H9 (cell line): ENCODE data around the gene FZD2. TPM values are rescaled to one million over a fixed set of nuclear protein-coding genes. Genes with fewer than 3 reads are reported as not detected.

Experiments
- DNase-seq: peaks from one replicate; pipeline ENCODE4 v3.0.0-alpha.2; 2017
- H2AFZ ChIP-seq: one replicate; pipeline ENCODE4 v1.6.1; 2013; ENCODE audit warnings: mild to moderate bottlenecking, low read length, control low read depth, moderate library complexity
- H2AK5ac ChIP-seq: 2 replicates; pipeline ENCODE4 v1.6.1; 2013; ENCODE audit warnings: low read length, control low read depth, mixed read lengths; ENCODE audit not compliant: insufficient read length
- H2BK120ac ChIP-seq: one replicate; pipeline ENCODE4 v1.6.1; 2013; ENCODE audit warnings: low read depth, mild to moderate bottlenecking, low read length, control low read depth, inconsistent platforms; ENCODE audit not compliant: poor library complexity, severe bottlenecking
- H2BK12ac ChIP-seq: 2 replicates; pipeline ENCODE4 v1.6.1; 2013; ENCODE audit warnings: low read length, control low read depth, mixed read lengths, low read depth; ENCODE audit not compliant: insufficient read length
- H2BK15ac ChIP-seq: 2 replicates; pipeline ENCODE4 v1.6.1; 2013; ENCODE audit warnings: low read depth, low read length, control low read depth
- H2BK20ac ChIP-seq: one replicate; pipeline ENCODE4 v1.6.1; 2013; ENCODE audit warnings: low read depth, mild to moderate bottlenecking, low read length, control low read depth, inconsistent platforms; ENCODE audit not compliant: poor library complexity, severe bottlenecking
- H2BK5ac ChIP-seq: 2 replicates; pipeline ENCODE4 v1.6.1; 2013; ENCODE audit warnings: low read length, control low read depth, mixed read lengths; ENCODE audit not compliant: insufficient read length
- H3K14ac ChIP-seq: 2 replicates; pipeline ENCODE4 v1.6.1; 2013; ENCODE audit warnings: low read length, control low read depth; ENCODE audit not compliant: insufficient read depth
- H3K18ac ChIP-seq: 2 replicates; pipeline ENCODE4 v1.6.1; 2013; ENCODE audit warnings: low read depth, mild to moderate bottlenecking, mixed read lengths, low read length, control low read depth; ENCODE audit not compliant: insufficient read length
- H3K23ac ChIP-seq: 2 replicates; pipeline ENCODE4 v1.6.1; 2013; ENCODE audit warnings: low read length, control low read depth, mixed read lengths, low read depth; ENCODE audit not compliant: insufficient read length
- H3K23me2 ChIP-seq: 2 replicates; pipeline ENCODE4 v1.6.1; 2013; ENCODE audit warnings: low read depth, mild to moderate bottlenecking, mixed read lengths, low read length, control low read depth; ENCODE audit not compliant: insufficient read length, poor library complexity, severe bottlenecking
- H3K27ac ChIP-seq: 2 replicates; pipeline ENCODE4 v1.5.1; 2013; ENCODE audit warnings: low read length, control low read depth, mixed read lengths, low read depth; ENCODE audit not compliant: insufficient read length
- H3K27me3 ChIP-seq: 2 replicates; pipeline ENCODE4 v1.6.1; 2013; ENCODE audit warnings: low read length, control low read depth, inconsistent platforms; ENCODE audit not compliant: insufficient read depth
- H3K4ac ChIP-seq: 2 replicates; pipeline ENCODE4 v1.6.1; 2013; ENCODE audit warnings: low read depth, mild to moderate bottlenecking, control low read depth, inconsistent platforms, low read length, moderate library complexity
- H3K4me1 ChIP-seq: 2 replicates; pipeline ENCODE4 v1.6.1; 2013; ENCODE audit warnings: low read length, control low read depth, inconsistent platforms; ENCODE audit not compliant: insufficient read depth
- H3K4me2 ChIP-seq: 2 replicates; pipeline ENCODE4 v1.6.1; 2013; ENCODE audit warnings: low read length, control low read depth, mixed read lengths; ENCODE audit not compliant: insufficient read length, insufficient read depth
- H3K56ac ChIP-seq: 2 replicates; pipeline ENCODE4 v1.6.1; 2013; ENCODE audit warnings: low read depth, mild to moderate bottlenecking, mixed read lengths, low read length, control low read depth; ENCODE audit not compliant: insufficient read length
- H3K79me1 ChIP-seq: 2 replicates; pipeline ENCODE4 v1.6.1; 2013; ENCODE audit warnings: low read depth, mild to moderate bottlenecking, moderate library complexity, low read length, control low read depth, inconsistent platforms; ENCODE audit not compliant: insufficient read depth, poor library complexity, severe bottlenecking
- H3K79me2 ChIP-seq: 2 replicates; pipeline ENCODE4 v1.6.1; 2013; ENCODE audit warnings: low read length, control low read depth, inconsistent platforms; ENCODE audit not compliant: insufficient read depth
- H3K9ac ChIP-seq: 2 replicates; pipeline ENCODE4 v1.6.1; 2013; ENCODE audit warnings: low read length, control low read depth, mixed read lengths; ENCODE audit not compliant: insufficient read length; ENCODE audit errors: extremely low read depth
- H3K9me3 ChIP-seq: one replicate; pipeline ENCODE4 v1.6.1; 2013; ENCODE audit warnings: low read depth, low read length, inconsistent platforms; ENCODE audit not compliant: control insufficient read depth
- H3T11ph ChIP-seq: one replicate; pipeline ENCODE4 v1.6.1; 2013; ENCODE audit warnings: mild to moderate bottlenecking, low read length, control low read depth, inconsistent platforms
- H4K20me1 ChIP-seq: one replicate; pipeline ENCODE4 v1.6.1; 2013; ENCODE audit not compliant: control insufficient read depth, insufficient read length, insufficient read depth
- H4K5ac ChIP-seq: 2 replicates; pipeline ENCODE4 v1.6.1; 2013; ENCODE audit warnings: low read depth, mild to moderate bottlenecking, mixed read lengths, low read length, control low read depth; ENCODE audit not compliant: insufficient read length
- H4K8ac ChIP-seq: replicated peaks from 2 replicates; pipeline ENCODE4 v1.6.1; 2013; ENCODE audit warnings: low read length, control low read depth, mixed read lengths, low read depth; ENCODE audit not compliant: insufficient read length
- H4K91ac ChIP-seq: 2 replicates; pipeline ENCODE4 v1.6.1; 2013; ENCODE audit warnings: low read depth, mild to moderate bottlenecking, moderate library complexity, mixed read lengths, low read length, control low read depth; ENCODE audit not compliant: insufficient read length
- H3K27ac Mint-ChIP-seq, 3 experiments: 2 replicates in 2 of 3; 3 replicates in 1 of 3; pipeline ENCODE4 v1.8.0; 2020 to 2021; ENCODE audit warnings: mixed read lengths in 3 of 3, mild to moderate bottlenecking in 1 of 3, moderate library complexity in 1 of 3
- H3K27me3 Mint-ChIP-seq: 2 replicates; pipeline ENCODE4 v1.8.0; 2021; ENCODE audit warnings: low read depth, mild to moderate bottlenecking, moderate library complexity, mixed read lengths
- H3K36me3 Mint-ChIP-seq, 3 experiments: 2 replicates in 2 of 3; 3 replicates in 1 of 3; pipeline ENCODE4 v1.8.0; 2020 to 2021; ENCODE audit warnings: low read depth in 3 of 3, mixed read lengths in 3 of 3; ENCODE audit not compliant: insufficient read depth in 1 of 3
- H3K4me1 Mint-ChIP-seq, 2 experiments: 2 replicates each; pipeline ENCODE4 v1.8.0; 2020; ENCODE audit warnings: mixed read lengths in 2 of 2
- H3K4me3 Mint-ChIP-seq, 2 experiments: 2 replicates in 1 of 2; 3 replicates in 1 of 2; pipeline ENCODE4 v1.8.0; 2020 to 2021; ENCODE audit warnings: mild to moderate bottlenecking in 2 of 2, mixed read lengths in 2 of 2, moderate library complexity in 1 of 2
- H3K9me3 Mint-ChIP-seq, 2 experiments: 2 replicates in 1 of 2; 3 replicates in 1 of 2; pipeline ENCODE4 v1.8.0; 2020; ENCODE audit warnings: mild to moderate bottlenecking in 2 of 2, mixed read lengths in 2 of 2, moderate library complexity in 1 of 2
- CTCF ChIP-seq: fragments of 200-600 bp; sonication (generic); conservative IDR thresholded peaks from 3 replicates; pipeline ENCODE4 v1.8.0; 2021; ENCODE audit warnings: antibody characterized with exemption, mild to moderate bottlenecking
- WGBS: extraction: QIAGEN DNeasy Blood & Tissue Kit; methylation state at CpG from one replicate; pipeline ENCODE4 v1.1.7; 2013; ENCODE audit warnings: missing lambda C conversion rate, low lambda C conversion rate, mixed read lengths; ENCODE audit not compliant: insufficient read length; ENCODE audit errors: extremely low coverage; 5-methylcytosine and 5-hydroxymethylcytosine counted together
- total RNA-seq: library from RNA; stranded (reverse); gene quantifications from 2 replicates; pipeline ENCODE4 v1.2.1, GENCODE V29; 2021

FZD2 gene
- total RNA-seq, 1 experiment from 2014 or later = 18.2 TPM

- H3K4me2 ChIP-seq = no peak overlapping the region
- H3K4ac ChIP-seq = no peak overlapping the region
- TF ChIP-seq CTCF = no peak
- no peak overlapping the region for H3T11ph ChIP-seq
- H4K8ac ChIP-seq = no peak overlapping the region
- H3K79me2 ChIP-seq = no peaks in the 10 kb centered on the region
- peaks cover 10 to 32% of the 10 kb centered on the region in 2 experiments for H3K4me1 Mint-ChIP-seq
- H3K18ac ChIP-seq = no peak overlapping the region
- H4K91ac ChIP-seq = no peak overlapping the region
- no peak overlapping the region for H2BK12ac ChIP-seq
- peaks cover 7% of the 10 kb centered on the region for H3K4me1 ChIP-seq
- no peak overlapping the region for H2AFZ ChIP-seq
- no peak overlapping the region for H3K27ac Mint-ChIP-seq
- H3K4me3 Mint-ChIP-seq = no peak overlapping the region
- peaks cover 2% of the 10 kb centered on the region for H3K27me3 Mint-ChIP-seq
- H4K20me1 ChIP-seq = no peaks in the 10 kb centered on the region
- H3K27ac ChIP-seq = no peak overlapping the region
- no peak overlapping the region for H3K9ac ChIP-seq
- no peak overlapping the region for H2BK120ac ChIP-seq
- H3K23ac ChIP-seq = no peak overlapping the region
- no peaks in the 10 kb centered on the region for H3K79me1 ChIP-seq
- H4K5ac ChIP-seq = no peak overlapping the region
- H3K9me3 Mint-ChIP-seq = no peaks in the 10 kb centered on the region
- no peak overlapping the region for H2BK20ac ChIP-seq
- no peak overlapping the region for H3K56ac ChIP-seq
- no peak for DNase-seq
- H3K27me3 ChIP-seq = no peaks in the 10 kb centered on the region
- no peak overlapping the region for H2BK5ac ChIP-seq
- no peak overlapping the region for H2BK15ac ChIP-seq
- no peak overlapping the region for H2AK5ac ChIP-seq
- H3K36me3 Mint-ChIP-seq = no peaks in the 10 kb centered on the region; a peak in 1 of 7 replicates
- no peaks in the 10 kb centered on the region for H3K9me3 ChIP-seq
- no peaks in the 10 kb centered on the region for H3K23me2 ChIP-seq
- no peak overlapping the region for H3K14ac ChIP-seq
- no CpG with 5 or more reads among the region's 15 CpGs for WGBS
Measured at GRCh38 chr17:44601539-44601938, 44.3 kb downstream of the FZD2 start.
